Testis (tissue), 3 donors: ENCODE results near the gene IGSF9B. TPM values are rescaled to one million over a fixed set of nuclear protein-coding genes. Genes with fewer than 3 reads are reported as not detected.

ENCODE experiments used
- DNase-seq: peaks from one replicate; pipeline ENCODE4 v3.0.0-alpha.2; 2019
- H3K27ac ChIP-seq, 2 donors: fragments of 200-600 bp; sonication (generic); one replicate each; pipeline ENCODE4 v1.5.1; 2019
- H3K27me3 ChIP-seq: fragments of 200-600 bp; sonication (generic); one replicate; pipeline ENCODE4 v1.5.1; 2019
- H3K36me3 ChIP-seq: fragments of 200-600 bp; sonication (generic); one replicate; pipeline ENCODE4 v1.5.1; 2017; ENCODE audit warnings: low read depth; ENCODE audit errors: missing control alignments
- H3K4me1 ChIP-seq: fragments of 200-600 bp; sonication (generic); one replicate; pipeline ENCODE4 v1.5.1; 2019
- H3K4me3 ChIP-seq, 2 donors: fragments of 200-600 bp; sonication (generic); one replicate each; pipeline ENCODE4 v1.5.1; 2017 to 2019
- H3K9me3 ChIP-seq: fragments of 200-600 bp; sonication (generic); one replicate; pipeline ENCODE4 v1.5.1; 2017
- CTCF ChIP-seq, 3 experiments: fragments of 450-650 bp in 2 of 3; fragments of 200-600 bp in 1 of 3; sonication (generic) in 1 of 3; IDR thresholded peaks; one replicate each; pipeline ENCODE4 v1.5.1; 2016 to 2019; ENCODE audit warnings: antibody characterized with exemption in 3 of 3, mild to moderate bottlenecking in 2 of 3, moderate library complexity in 1 of 3
- POLR2A ChIP-seq: fragments of 450-650 bp; IDR thresholded peaks from one replicate; pipeline ENCODE4 v1.6.1; 2017; ENCODE audit warnings: antibody characterized with exemption, mild to moderate bottlenecking, moderate library complexity
- WGBS, 2 donors: methylation state at CpG; one replicate each; pipeline ENCODE4 v1.1.5; 2018; 5-methylcytosine and 5-hydroxymethylcytosine counted together
- intact Hi-C: fragments of 100-400 bp; cut with DNase I; formaldehyde crosslinking; loops from one replicate; pipeline ENCODE4 v1.15.1; 2023; ENCODE audit warnings: low total_unique reads
- polyA plus RNA-seq: library from polyadenylated mRNA; stranded (reverse); fragments of 350-450 nt; fragmentation: Illumina TruSeq; extraction: RNeasy Lipid Tissue Mini Kit (QIAGEN cat#74804); gene quantifications from one replicate; pipeline ENCODE4 v1.2.3, GENCODE V29; 2014; ENCODE audit warnings: low read depth, low replicate concordance; ENCODE audit not compliant: insufficient read depth
- total RNA-seq, 2 donors: library from RNA; depleted of rRNA; stranded (reverse); fragments of >200 nt; gene quantifications; one replicate each; pipeline ENCODE4 v1.2.3, GENCODE V29; 2016

Gene IGSF9B
- total and polyA plus RNA-seq, 3 donors from 2014 or later: 16.8 to 119 (median 71.9) TPM

GRCh38 chr11:133910101-133910500 lies 46.7 kb downstream of the IGSF9B start:
- Histone ChIP-seq H3K4me3 (no peak overlapping the region), H3K27me3 (no peaks in the 10 kb centered on the region), H3K4me1 (no peaks in the 10 kb centered on the region), H3K36me3 (no peaks in the 10 kb centered on the region), H3K9me3 (no peaks in the 10 kb centered on the region), H3K27ac (no peak overlapping the region)
- 91 to 93% methylated on average over 14 of the region's 14 CpGs for WGBS, 2 donors
- DNase-seq: no peak
- TF ChIP-seq CTCF (IDR thresholded peaks at IDR 0.05) (no peak), POLR2A (no peak)
- intact Hi-C loops: no loop called here

DNA sequence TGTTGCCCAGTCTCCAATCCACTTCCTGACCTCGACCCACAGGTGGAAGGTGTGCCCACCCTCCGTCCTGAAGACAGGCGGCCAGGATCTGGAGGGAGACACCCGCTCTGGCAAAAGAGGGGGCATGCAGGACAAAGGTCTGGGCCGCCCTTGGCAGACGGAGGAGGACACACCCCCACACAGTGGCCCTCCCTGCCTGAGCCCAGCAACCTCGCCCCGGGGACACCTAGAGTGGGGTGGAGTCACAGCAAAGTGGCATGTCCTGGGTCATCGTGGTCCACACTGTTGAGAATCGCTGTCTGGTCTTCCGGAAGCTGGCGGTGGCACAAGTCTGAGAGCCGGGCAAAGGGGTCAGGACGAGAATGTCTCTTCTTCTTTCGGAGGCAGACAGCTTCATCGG lies 47.9 kb downstream of the IGSF9B start:
- no peaks in the 10 kb centered on the region for H3K36me3 ChIP-seq
- 84 to 89% methylated on average over 16 of the region's 16 CpGs for WGBS, 2 donors

GRCh38 chr11:133907841-133908241 lies 48.9 kb downstream of the IGSF9B start:
- H3K4me1 ChIP-seq: no peaks in the 10 kb centered on the region
- TF ChIP-seq POLR2A: no peak
- TF ChIP-seq CTCF (IDR thresholded peaks at IDR 0.05): no peak
- H3K9me3 ChIP-seq: no peaks in the 10 kb centered on the region
- no peaks in the 10 kb centered on the region for H3K36me3 ChIP-seq
- intact Hi-C loops: no loop called here
- no peak for DNase-seq
- H3K27ac ChIP-seq: no peak overlapping the region
- no peaks in the 10 kb centered on the region for H3K27me3 ChIP-seq
- WGBS, 2 donors: 90 to 94% methylated on average over 24 of the region's 24 CpGs
- H3K4me3 ChIP-seq: no peak overlapping the region

More for the DNA sequence above, 47.9 kb downstream of the IGSF9B start:
- Histone ChIP-seq H3K4me1 (no peaks in the 10 kb centered on the region), H3K9me3 (no peaks in the 10 kb centered on the region), H3K27me3 (no peaks in the 10 kb centered on the region), H3K27ac (no peak overlapping the region), H3K4me3 (no peak overlapping the region)
- no peak for TF ChIP-seq CTCF (IDR thresholded peaks at IDR 0.05)
- TF ChIP-seq POLR2A: no peak
- DNase-seq: no peak
- intact Hi-C loops: no loop called here

GRCh38 chr11:133907216-133907615 lies 49.6 kb downstream of the IGSF9B start:
- Histone ChIP-seq H3K9me3 (no peaks in the 10 kb centered on the region), H3K36me3 (no peaks in the 10 kb centered on the region), H3K4me1 (no peaks in the 10 kb centered on the region), H3K27ac (no peak overlapping the region), H3K4me3 (no peak overlapping the region), H3K27me3 (no peaks in the 10 kb centered on the region)
- 86 to 91% methylated on average over 3 to 9 of the region's 9 CpGs for WGBS, 2 donors
- DNase-seq: no peak
- TF ChIP-seq CTCF (IDR thresholded peaks at IDR 0.05): no peak
- no peak for TF ChIP-seq POLR2A
- intact Hi-C loops: no loop called here

DNA sequence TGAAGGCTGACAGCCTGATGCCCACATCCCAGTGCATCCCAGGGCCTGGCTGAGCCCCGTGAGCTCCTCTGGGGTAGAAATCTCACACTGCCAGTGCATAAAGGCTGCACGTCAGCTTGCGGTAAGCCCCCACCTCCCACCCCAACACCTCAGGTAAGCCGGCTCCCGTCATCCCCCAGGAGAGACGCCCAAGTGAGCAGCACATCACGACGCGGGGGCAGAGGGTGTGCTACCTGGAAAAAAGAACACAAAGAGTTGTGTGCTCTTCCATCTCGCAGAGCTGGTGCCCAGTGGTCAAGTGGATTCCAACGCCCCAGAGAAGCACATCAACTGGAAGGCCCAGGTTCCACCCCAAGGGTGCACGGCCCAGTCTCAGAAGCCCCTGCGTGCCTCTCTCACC lies 50.0 kb downstream of the IGSF9B start:
- Histone ChIP-seq H3K9me3 (no peaks in the 10 kb centered on the region), H3K4me3 (no peak overlapping the region), H3K27ac (no peak overlapping the region), H3K4me1 (no peaks in the 10 kb centered on the region), H3K36me3 (no peaks in the 10 kb centered on the region), H3K27me3 (no peaks in the 10 kb centered on the region)
- TF ChIP-seq CTCF (IDR thresholded peaks at IDR 0.05) (no peak), POLR2A (no peak)
- intact Hi-C loops: no loop called here
- no peak for DNase-seq
- WGBS, 2 donors: 87 to 96% methylated on average over 4 to 13 of the region's 13 CpGs
